Prostate gland (tissue), 2 donors: ENCODE data around the gene LMX1B.

Experiments used
- POLR2AphosphoS5 ChIP-seq: sonication (generic); formaldehyde crosslinking; IDR thresholded peaks from one replicate; pipeline ENCODE4 v1.6.1; 2017; ENCODE audit warnings: antibody characterized with exemption
- TF ChIP-seq, protein P1 (sequence below), 4 experiments: fragments of 200-600 bp in 2 of 4; fragments of 450-650 bp in 2 of 4; sonication (generic) in 2 of 4; IDR thresholded peaks; 1 replicate in 3 of 4; 2 replicates in 1 of 4; pipeline ENCODE4 v1.5.1; 2016 to 2019; ENCODE audit warnings: antibody characterized with exemption in 4 of 4, mild to moderate bottlenecking in 2 of 4, moderate library complexity in 2 of 4

DNA sequence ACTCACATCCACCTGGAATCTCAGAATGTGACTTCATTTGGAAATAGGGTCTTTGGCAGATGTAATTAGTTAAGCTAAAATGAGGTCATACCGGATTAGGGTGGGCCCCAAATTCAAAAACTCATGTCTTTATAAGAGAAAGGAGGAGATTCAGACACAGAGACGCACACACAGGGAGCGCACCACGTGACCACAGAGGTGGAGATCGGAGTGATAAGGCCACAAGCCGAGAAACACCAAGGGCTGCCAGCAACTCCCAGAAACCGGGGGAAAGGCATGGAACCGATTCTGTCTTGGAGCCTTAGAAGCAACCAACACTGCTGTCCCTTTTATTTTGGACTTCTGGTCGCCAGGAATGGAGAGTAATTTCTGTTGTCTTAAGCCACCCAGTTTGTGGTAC, 31.8 kb upstream of the LMX1B start:
- TF ChIP-seq, protein P1, sequence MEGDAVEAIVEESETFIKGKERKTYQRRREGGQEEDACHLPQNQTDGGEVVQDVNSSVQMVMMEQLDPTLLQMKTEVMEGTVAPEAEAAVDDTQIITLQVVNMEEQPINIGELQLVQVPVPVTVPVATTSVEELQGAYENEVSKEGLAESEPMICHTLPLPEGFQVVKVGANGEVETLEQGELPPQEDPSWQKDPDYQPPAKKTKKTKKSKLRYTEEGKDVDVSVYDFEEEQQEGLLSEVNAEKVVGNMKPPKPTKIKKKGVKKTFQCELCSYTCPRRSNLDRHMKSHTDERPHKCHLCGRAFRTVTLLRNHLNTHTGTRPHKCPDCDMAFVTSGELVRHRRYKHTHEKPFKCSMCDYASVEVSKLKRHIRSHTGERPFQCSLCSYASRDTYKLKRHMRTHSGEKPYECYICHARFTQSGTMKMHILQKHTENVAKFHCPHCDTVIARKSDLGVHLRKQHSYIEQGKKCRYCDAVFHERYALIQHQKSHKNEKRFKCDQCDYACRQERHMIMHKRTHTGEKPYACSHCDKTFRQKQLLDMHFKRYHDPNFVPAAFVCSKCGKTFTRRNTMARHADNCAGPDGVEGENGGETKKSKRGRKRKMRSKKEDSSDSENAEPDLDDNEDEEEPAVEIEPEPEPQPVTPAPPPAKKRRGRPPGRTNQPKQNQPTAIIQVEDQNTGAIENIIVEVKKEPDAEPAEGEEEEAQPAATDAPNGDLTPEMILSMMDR (IDR thresholded peaks at IDR 0.05): no peak
- TF ChIP-seq POLR2AphosphoS5: no peak
